HepG2 (cell line): ENCODE measurements around the gene ATP8B1. TPM values are rescaled to one million over a fixed set of nuclear protein-coding genes. Genes with fewer than 3 reads are reported as not detected.

ENCODE experiments used
- MYNN ChIP-seq: sonication (generic); formaldehyde crosslinking; IDR thresholded peaks from 2 replicates; pipeline ENCODE4 v1.4.0; 2020; ENCODE audit warnings: mild to moderate bottlenecking, low read depth, missing genetic modification reagents
- NR2F1 ChIP-seq, 2 experiments: fragments of 450-650 bp in 1 of 2; formaldehyde crosslinking in 1 of 2; IDR thresholded peaks; 2 replicates each; pipeline versions ENCODE4 v1.5.0 to v1.6.1; 2016 to 2020; ENCODE audit warnings: mild to moderate bottlenecking in 1 of 2, missing compliant biosample characterization in 1 of 2, missing genetic modification reagents in 1 of 2, moderate library complexity in 1 of 2
- PLRG1 ChIP-seq: fragments of 450-650 bp; conservative IDR thresholded peaks from 2 replicates; pipeline ENCODE4 v1.6.1; 2016
- REXO4 ChIP-seq: sonication (generic); formaldehyde crosslinking; IDR thresholded peaks from 2 replicates; pipeline ENCODE4 v1.8.0; 2022; ENCODE audit warnings: missing genetic modification reagents, mild to moderate bottlenecking, borderline replicate concordance
- RFXAP ChIP-seq: sonication (generic); formaldehyde crosslinking; IDR thresholded peaks from 2 replicates; pipeline ENCODE4 v1.4.0; 2020; ENCODE audit warnings: missing genetic modification reagents, borderline replicate concordance
- TCF7 ChIP-seq: sonication (generic); IDR thresholded peaks from 2 replicates; pipeline ENCODE4 v1.6.1; 2016; ENCODE audit warnings: antibody characterized with exemption, low read depth
- ZBTB42 ChIP-seq: sonication (generic); formaldehyde crosslinking; IDR thresholded peaks from 2 replicates; pipeline ENCODE4 v1.5.0; 2020; ENCODE audit warnings: mild to moderate bottlenecking, missing genetic modification reagents
- ZC3H13 ChIP-seq: sonication (generic); formaldehyde crosslinking; IDR thresholded peaks from 2 replicates; pipeline ENCODE4 v1.8.1; 2023; ENCODE audit warnings: mild to moderate bottlenecking, missing genetic modification reagents, moderate library complexity
- ZC3H4 ChIP-seq: sonication (generic); formaldehyde crosslinking; IDR thresholded peaks from 2 replicates; pipeline ENCODE4 v1.4.0; 2020; ENCODE audit warnings: missing genetic modification reagents, borderline replicate concordance
- ZFP41 ChIP-seq: sonication (generic); formaldehyde crosslinking; IDR thresholded peaks from 2 replicates; pipeline ENCODE4 v1.4.0; 2020; ENCODE audit warnings: mild to moderate bottlenecking, missing genetic modification reagents, borderline replicate concordance
- ZFYVE20 ChIP-seq: sonication (generic); formaldehyde crosslinking; IDR thresholded peaks from 2 replicates; pipeline ENCODE4 v1.8.0; 2023; ENCODE audit warnings: low read depth, mild to moderate bottlenecking, moderate library complexity, missing genetic modification reagents, borderline replicate concordance
- ZNF34 ChIP-seq: sonication (generic); formaldehyde crosslinking; IDR thresholded peaks from 2 replicates; pipeline ENCODE4 v1.4.0; 2020; ENCODE audit warnings: mild to moderate bottlenecking, missing genetic modification reagents, borderline replicate concordance
- ZNF432 ChIP-seq: sonication (generic); formaldehyde crosslinking; IDR thresholded peaks from 2 replicates; pipeline ENCODE4 v1.5.0; 2020; ENCODE audit warnings: missing genetic modification reagents, mild to moderate bottlenecking, borderline replicate concordance
- ZNF549 ChIP-seq: sonication (generic); formaldehyde crosslinking; IDR thresholded peaks from 2 replicates; pipeline ENCODE4 v1.5.0; 2020; ENCODE audit warnings: missing genetic modification reagents
- ZNF670 ChIP-seq: sonication (generic); formaldehyde crosslinking; IDR thresholded peaks from 2 replicates; pipeline ENCODE4 v1.8.0; 2022; ENCODE audit warnings: mild to moderate bottlenecking, missing genetic modification reagents, borderline replicate concordance
- ZNF776 ChIP-seq: sonication (generic); formaldehyde crosslinking; IDR thresholded peaks from 2 replicates; pipeline ENCODE4 v1.4.0; 2020; ENCODE audit warnings: mild to moderate bottlenecking, missing genetic modification reagents
- polyA plus RNA-seq, 8 experiments: library from polyadenylated mRNA; depleted of rRNA in 3 of 8; stranded (reverse) in 7 of 8; unstranded in 1 of 8; fragments of >200 nt; fragmentation: Illumina TruSeq in 4 of 8; extraction: Trizol in 4 of 8; gene quantifications; 2 replicates each; pipeline versions ENCODE4 v1.2.1 to v1.2.3, GENCODE V29; 2011 to 2016; ENCODE audit warnings: low read depth in 4 of 8, missing spikeins in 1 of 8, mixed read lengths in 1 of 8; ENCODE audit not compliant: insufficient read depth in 1 of 8
- total RNA-seq, 5 experiments: library from RNA; depleted of rRNA; stranded (reverse); fragments of >200 nt; fragmentation: Illumina TruSeq; extraction: Trizol; gene quantifications; 2 replicates each; pipeline ENCODE4 v1.2.3, GENCODE V29; 2016; ENCODE audit warnings: low read depth in 1 of 5
- TF ChIP-seq, protein P1 (sequence below): IDR thresholded peaks from 2 replicates; pipeline ENCODE4 v1.6.1; 2016
- TF ChIP-seq, protein P2 (sequence below): sonication (generic); formaldehyde crosslinking; IDR thresholded peaks from 2 replicates; pipeline ENCODE4 v1.4.0; 2020; ENCODE audit warnings: missing genetic modification reagents
- TF ChIP-seq, protein P3 (sequence below): sonication (generic); formaldehyde crosslinking; conservative IDR thresholded peaks from 2 replicates; pipeline ENCODE4 v1.4.0; 2020; ENCODE audit warnings: missing genetic modification reagents
- TF ChIP-seq, protein P4 (sequence below): sonication (generic); formaldehyde crosslinking; IDR thresholded peaks from 2 replicates; pipeline ENCODE4 v1.4.0; 2020; ENCODE audit warnings: missing genetic modification reagents

ATP8B1 gene
- total and polyA plus RNA-seq, 2 of the 13 experiments (the other 11 are each of a cell fraction or from before 2014, with no cell fraction given), result 2.8 to 4.0 TPM

DNA sequence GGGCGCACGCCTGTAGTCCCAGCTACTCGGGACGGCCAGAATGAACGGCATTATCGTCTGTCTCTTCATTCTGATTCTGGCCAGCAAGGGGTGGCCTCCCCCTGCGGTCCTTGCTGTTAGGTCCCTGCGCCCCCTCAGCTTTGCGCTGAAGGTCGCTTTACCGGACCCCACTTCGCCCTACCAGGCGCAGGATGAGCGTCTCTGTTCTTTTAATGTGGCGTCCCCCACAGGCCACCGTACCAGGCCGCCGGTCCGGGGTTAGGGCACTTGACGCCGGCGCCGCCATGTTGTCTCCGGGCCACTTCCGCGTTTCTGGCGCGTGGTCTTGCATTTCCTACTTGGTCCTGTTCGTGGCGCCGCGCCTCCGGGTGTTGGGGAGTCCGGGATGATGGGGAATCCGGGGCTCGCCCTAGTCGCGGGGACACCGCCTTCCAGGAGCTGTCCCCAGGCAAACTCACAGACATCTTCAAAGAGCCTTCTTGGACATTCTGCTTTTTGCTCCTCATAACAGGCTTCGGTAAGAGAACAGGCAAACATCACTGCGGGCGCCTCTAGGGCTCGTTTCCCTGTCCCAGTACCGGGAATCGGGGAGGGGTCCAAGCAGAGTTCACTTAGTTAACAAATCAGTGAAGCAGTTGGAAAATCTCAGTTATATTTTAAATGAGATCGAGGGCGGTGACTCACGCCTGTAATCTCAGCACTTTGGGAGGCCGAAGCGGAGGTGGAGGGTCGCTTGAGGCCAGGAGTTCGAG, 172.9 kb downstream of the ATP8B1 start (continued):
- TF ChIP-seq ZFP41 (no peak), NR2F1 (CRISPR knock-in tag; IDR thresholded peaks at IDR 0.05) (no peak), MYNN (CRISPR knock-in tag) (no peak), ZFYVE20 (no peak), ZNF776 (CRISPR knock-in tag) (0 out of 2 replicates have a peak, but pooled peaks have one; percentile 51), ZBTB42 (CRISPR knock-in tag) (no peak; the same call in 1 of the 2 replicates), ZNF670 (no peak), ZNF432 (CRISPR knock-in tag) (no peak), REXO4 (CRISPR knock-in tag) (no peak), ZC3H13 (CRISPR knock-in tag) (no peak), ZC3H4 (CRISPR knock-in tag) (no peak), PLRG1 (no peak), TCF7 (no peak), ZNF549 (CRISPR knock-in tag) (no peak), ZNF34 (CRISPR knock-in tag) (no peak), RFXAP (0 out of 2 replicates have a peak, but pooled peaks have one; percentile 47)
- TF ChIP-seq, protein P1, sequence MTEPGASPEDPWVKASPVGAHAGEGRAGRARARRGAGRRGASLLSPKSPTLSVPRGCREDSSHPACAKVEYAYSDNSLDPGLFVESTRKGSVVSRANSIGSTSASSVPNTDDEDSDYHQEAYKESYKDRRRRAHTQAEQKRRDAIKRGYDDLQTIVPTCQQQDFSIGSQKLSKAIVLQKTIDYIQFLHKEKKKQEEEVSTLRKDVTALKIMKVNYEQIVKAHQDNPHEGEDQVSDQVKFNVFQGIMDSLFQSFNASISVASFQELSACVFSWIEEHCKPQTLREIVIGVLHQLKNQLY (CRISPR knock-in tag), result no peak
- TF ChIP-seq, protein P2, sequence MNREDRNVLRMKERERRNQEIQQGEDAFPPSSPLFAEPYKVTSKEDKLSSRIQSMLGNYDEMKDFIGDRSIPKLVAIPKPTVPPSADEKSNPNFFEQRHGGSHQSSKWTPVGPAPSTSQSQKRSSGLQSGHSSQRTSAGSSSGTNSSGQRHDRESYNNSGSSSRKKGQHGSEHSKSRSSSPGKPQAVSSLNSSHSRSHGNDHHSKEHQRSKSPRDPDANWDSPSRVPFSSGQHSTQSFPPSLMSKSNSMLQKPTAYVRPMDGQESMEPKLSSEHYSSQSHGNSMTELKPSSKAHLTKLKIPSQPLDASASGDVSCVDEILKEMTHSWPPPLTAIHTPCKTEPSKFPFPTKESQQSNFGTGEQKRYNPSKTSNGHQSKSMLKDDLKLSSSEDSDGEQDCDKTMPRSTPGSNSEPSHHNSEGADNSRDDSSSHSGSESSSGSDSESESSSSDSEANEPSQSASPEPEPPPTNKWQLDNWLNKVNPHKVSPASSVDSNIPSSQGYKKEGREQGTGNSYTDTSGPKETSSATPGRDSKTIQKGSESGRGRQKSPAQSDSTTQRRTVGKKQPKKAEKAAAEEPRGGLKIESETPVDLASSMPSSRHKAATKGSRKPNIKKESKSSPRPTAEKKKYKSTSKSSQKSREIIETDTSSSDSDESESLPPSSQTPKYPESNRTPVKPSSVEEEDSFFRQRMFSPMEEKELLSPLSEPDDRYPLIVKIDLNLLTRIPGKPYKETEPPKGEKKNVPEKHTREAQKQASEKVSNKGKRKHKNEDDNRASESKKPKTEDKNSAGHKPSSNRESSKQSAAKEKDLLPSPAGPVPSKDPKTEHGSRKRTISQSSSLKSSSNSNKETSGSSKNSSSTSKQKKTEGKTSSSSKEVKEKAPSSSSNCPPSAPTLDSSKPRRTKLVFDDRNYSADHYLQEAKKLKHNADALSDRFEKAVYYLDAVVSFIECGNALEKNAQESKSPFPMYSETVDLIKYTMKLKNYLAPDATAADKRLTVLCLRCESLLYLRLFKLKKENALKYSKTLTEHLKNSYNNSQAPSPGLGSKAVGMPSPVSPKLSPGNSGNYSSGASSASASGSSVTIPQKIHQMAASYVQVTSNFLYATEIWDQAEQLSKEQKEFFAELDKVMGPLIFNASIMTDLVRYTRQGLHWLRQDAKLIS (CRISPR knock-in tag), result no peak
- TF ChIP-seq, protein P3, sequence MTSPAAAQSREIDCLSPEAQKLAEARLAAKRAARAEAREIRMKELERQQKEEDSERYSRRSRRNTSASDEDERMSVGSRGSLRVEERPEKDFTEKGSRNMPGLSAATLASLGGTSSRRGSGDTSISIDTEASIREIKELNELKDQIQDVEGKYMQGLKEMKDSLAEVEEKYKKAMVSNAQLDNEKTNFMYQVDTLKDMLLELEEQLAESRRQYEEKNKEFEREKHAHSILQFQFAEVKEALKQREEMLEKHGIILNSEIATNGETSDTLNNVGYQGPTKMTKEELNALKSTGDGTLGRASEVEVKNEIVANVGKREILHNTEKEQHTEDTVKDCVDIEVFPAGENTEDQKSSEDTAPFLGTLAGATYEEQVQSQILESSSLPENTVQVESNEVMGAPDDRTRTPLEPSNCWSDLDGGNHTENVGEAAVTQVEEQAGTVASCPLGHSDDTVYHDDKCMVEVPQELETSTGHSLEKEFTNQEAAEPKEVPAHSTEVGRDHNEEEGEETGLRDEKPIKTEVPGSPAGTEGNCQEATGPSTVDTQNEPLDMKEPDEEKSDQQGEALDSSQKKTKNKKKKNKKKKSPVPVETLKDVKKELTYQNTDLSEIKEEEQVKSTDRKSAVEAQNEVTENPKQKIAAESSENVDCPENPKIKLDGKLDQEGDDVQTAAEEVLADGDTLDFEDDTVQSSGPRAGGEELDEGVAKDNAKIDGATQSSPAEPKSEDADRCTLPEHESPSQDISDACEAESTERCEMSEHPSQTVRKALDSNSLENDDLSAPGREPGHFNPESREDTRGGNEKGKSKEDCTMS (CRISPR knock-in tag), result no peak
- TF ChIP-seq, protein P4, sequence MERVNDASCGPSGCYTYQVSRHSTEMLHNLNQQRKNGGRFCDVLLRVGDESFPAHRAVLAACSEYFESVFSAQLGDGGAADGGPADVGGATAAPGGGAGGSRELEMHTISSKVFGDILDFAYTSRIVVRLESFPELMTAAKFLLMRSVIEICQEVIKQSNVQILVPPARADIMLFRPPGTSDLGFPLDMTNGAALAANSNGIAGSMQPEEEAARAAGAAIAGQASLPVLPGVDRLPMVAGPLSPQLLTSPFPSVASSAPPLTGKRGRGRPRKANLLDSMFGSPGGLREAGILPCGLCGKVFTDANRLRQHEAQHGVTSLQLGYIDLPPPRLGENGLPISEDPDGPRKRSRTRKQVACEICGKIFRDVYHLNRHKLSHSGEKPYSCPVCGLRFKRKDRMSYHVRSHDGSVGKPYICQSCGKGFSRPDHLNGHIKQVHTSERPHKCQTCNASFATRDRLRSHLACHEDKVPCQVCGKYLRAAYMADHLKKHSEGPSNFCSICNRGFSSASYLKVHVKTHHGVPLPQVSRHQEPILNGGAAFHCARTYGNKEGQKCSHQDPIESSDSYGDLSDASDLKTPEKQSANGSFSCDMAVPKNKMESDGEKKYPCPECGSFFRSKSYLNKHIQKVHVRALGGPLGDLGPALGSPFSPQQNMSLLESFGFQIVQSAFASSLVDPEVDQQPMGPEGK (CRISPR knock-in tag), result peak; percentile 39; the same call in 1 of the 2 replicates
